ENCODE results near the gene OR4D2. TPM values are rescaled to one million over a fixed set of nuclear protein-coding genes. Genes with fewer than 3 reads are reported as not detected.

The OR4D2 gene
- total RNA-seq, 1 donor from 2014 or later = not detected

DNA sequence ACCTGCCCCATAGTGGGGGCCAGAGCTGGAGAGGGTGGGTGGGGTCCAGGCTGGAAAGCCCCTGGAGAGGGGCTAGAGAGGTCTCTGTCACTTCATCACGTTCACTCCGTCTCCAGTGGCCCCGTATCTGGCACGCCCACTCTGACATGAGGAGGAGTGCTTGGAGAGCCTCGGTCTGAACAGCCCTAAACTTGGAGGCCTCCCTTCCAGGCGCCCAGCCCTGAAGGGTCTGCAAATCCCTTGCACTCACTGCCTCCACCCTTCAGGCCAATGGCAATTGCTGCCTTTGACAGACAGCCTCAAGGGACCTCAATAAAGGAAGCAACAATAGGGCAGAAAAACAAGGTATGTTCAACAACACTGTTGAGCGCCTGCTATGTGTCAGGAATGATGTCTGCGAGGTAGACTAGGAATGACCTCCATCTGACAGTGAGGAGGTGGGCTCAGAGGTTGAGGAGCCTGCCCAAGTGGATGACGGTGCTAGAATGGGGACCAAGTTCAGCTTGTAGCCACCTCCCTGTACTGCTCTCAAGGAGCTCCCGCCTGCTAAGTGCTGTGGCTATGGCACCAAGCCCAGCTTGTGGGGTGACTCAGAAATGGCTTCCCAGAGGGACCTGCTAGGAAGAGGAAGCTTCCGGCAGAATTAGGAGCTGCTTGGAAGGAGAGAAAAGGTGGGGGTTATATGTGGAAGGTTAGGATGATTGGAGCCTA lies 22.8 kb downstream of the OR4D2 start:
- H3K9me3 Mint-ChIP-seq (ENCODE audit: unreplicated experiment) = no peaks in the 10 kb centered on the region
- no peak for DNase-seq (ENCODE audit: low spot score)

GRCh38 chr17:58191241-58191896 lies 24.6 kb downstream of the OR4D2 start:
- H3K4me3 Mint-ChIP-seq (ENCODE audit: unreplicated experiment) = no peak overlapping the region
- no peak overlapping the region for H3K27ac Mint-ChIP-seq (ENCODE audit: unreplicated experiment)
- no peaks in the 10 kb centered on the region for H3K36me3 Mint-ChIP-seq (ENCODE audit: low read depth, unreplicated experiment)
- DNase-seq (ENCODE audit: low spot score) = no peak
- H3K4me1 Mint-ChIP-seq (ENCODE audit: unreplicated experiment) = no peaks in the 10 kb centered on the region
- TF ChIP-seq, protein P1, sequence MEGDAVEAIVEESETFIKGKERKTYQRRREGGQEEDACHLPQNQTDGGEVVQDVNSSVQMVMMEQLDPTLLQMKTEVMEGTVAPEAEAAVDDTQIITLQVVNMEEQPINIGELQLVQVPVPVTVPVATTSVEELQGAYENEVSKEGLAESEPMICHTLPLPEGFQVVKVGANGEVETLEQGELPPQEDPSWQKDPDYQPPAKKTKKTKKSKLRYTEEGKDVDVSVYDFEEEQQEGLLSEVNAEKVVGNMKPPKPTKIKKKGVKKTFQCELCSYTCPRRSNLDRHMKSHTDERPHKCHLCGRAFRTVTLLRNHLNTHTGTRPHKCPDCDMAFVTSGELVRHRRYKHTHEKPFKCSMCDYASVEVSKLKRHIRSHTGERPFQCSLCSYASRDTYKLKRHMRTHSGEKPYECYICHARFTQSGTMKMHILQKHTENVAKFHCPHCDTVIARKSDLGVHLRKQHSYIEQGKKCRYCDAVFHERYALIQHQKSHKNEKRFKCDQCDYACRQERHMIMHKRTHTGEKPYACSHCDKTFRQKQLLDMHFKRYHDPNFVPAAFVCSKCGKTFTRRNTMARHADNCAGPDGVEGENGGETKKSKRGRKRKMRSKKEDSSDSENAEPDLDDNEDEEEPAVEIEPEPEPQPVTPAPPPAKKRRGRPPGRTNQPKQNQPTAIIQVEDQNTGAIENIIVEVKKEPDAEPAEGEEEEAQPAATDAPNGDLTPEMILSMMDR (IDR thresholded peaks at IDR 0.05; ENCODE audit: unreplicated experiment) = no peak
- H3K27me3 Mint-ChIP-seq (ENCODE audit: unreplicated experiment) = peaks cover 6% of the 10 kb centered on the region
- no peaks in the 10 kb centered on the region for H3K9me3 Mint-ChIP-seq (ENCODE audit: unreplicated experiment)

More for the DNA sequence above, 22.8 kb downstream of the OR4D2 start:
- Mint-ChIP-seq H3K27me3 (ENCODE audit: unreplicated experiment) (peaks cover 5% of the 10 kb centered on the region), H3K36me3 (ENCODE audit: low read depth, unreplicated experiment) (no peaks in the 10 kb centered on the region), H3K4me3 (ENCODE audit: unreplicated experiment) (no peak overlapping the region), H3K4me1 (ENCODE audit: unreplicated experiment) (peaks cover 3% of the 10 kb centered on the region), H3K27ac (ENCODE audit: unreplicated experiment) (no peak overlapping the region)
- TF ChIP-seq, protein P1 (IDR thresholded peaks at IDR 0.05; ENCODE audit: unreplicated experiment) = no peak

DNA sequence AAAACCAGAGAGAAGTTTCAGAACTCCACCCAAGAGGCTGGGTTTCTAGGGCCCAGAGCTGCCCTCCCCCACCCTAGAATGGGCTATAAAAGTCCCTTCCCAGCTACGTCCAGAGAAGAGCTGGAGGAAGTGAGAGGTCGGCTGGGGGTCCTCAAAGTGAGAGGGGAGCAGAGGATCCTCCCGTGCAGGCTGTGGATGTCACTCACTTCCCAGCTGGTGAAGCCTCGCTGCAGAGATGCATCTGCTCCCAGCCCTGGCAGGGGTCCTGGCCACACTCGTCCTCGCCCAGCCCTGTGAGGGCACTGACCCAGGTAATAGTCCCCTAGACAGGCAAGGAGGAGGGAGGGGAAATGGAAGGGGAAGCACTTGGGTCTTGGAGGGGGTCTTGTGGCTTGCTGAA lies 25.8 kb downstream of the OR4D2 start, which contains the start of gene EPX:
EPX (plus strand) TSS at position 115 of the 400 bp plus-strand sequence; CDS start at position 236, 121 bp downstream.
- Mint-ChIP-seq H3K4me3 (ENCODE audit: unreplicated experiment) (no peak within 1 kb of the TSS), H3K36me3 (ENCODE audit: low read depth, unreplicated experiment) (no peaks in the 10 kb centered on the region), H3K27ac (ENCODE audit: unreplicated experiment) (no peak within 1 kb of the TSS), H3K4me1 (ENCODE audit: unreplicated experiment) (no peaks in the 10 kb centered on the region), H3K27me3 (ENCODE audit: unreplicated experiment) (peaks cover 8% of the 10 kb centered on the region), H3K9me3 (ENCODE audit: unreplicated experiment) (no peaks in the 10 kb centered on the region)
- TF ChIP-seq, protein P1 (IDR thresholded peaks at IDR 0.05; ENCODE audit: unreplicated experiment) = no peak
- DNase-seq (ENCODE audit: low spot score) = no peak

DNA sequence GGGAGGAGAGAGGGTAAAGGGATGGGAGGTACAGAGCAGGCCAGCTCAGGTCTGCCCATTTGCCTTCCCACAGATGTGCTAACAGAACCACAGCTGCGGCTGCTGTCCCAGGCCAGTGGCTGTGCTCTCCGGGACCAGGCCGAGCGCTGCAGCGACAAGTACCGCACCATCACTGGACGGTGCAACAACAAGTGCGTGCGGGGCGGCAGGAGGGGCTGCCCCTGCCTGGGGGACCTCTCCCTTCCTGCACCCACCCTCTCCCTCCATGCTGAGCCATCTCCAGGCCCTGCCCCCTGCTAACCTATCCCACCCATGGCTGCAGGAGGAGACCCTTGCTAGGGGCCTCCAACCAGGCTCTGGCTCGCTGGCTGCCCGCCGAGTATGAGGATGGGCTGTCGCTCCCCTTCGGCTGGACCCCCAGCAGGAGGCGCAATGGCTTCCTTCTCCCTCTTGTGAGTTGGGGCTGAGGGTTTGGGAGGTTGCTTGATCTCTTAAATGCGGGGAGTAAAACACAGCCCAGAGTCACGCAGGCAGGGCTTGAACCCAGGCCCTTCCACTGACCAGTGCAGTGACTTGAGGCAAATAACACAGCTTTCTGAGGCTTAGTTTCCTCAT lies 27.0 kb downstream of the OR4D2 start:
- Mint-ChIP-seq H3K9me3 (ENCODE audit: unreplicated experiment) (no peaks in the 10 kb centered on the region), H3K27ac (ENCODE audit: unreplicated experiment) (no peak overlapping the region), H3K4me3 (ENCODE audit: unreplicated experiment) (no peak overlapping the region), H3K36me3 (ENCODE audit: low read depth, unreplicated experiment) (no peaks in the 10 kb centered on the region), H3K4me1 (ENCODE audit: unreplicated experiment) (no peaks in the 10 kb centered on the region), H3K27me3 (ENCODE audit: unreplicated experiment) (peaks cover 8% of the 10 kb centered on the region)
- DNase-seq (ENCODE audit: low spot score) = no peak
- TF ChIP-seq, protein P1 (IDR thresholded peaks at IDR 0.05; ENCODE audit: unreplicated experiment) = no peak

All from endothelial cell (in vitro differentiated cells).